ENCODE measurements around the gene KCNQ4.

Gene KCNQ4

DNA sequence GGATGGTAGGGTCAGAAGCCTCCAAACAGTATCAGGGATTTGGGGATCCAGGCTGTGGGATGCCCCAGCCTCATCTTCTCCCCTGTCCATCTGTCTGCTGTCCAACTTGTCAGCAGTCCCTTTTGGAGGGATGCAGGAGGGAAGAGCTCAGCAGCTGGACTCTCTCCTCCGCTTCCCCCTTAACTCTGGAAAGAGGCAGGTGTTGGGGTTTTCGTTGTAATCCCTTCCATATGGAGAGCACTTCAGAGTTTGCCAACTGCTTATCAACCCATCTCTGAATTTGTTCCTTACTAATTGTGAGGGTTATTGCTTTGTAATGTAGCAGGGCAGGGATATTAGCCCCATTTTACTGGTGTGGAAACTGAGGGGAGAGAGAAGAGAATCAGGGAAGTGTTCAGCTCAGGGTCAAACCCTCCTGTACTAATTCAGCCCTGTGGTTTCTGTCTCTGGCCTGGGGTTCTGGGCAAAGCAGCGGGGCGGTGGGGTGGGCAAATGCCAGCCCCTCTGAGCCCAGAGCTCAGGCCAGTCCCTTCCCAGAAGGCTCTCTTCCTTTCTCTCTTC lies 75.3 kb downstream of the KCNQ4 start:
- no peak for DNase-seq (ENCODE audit: low read depth)
- TF ChIP-seq, protein P1, sequence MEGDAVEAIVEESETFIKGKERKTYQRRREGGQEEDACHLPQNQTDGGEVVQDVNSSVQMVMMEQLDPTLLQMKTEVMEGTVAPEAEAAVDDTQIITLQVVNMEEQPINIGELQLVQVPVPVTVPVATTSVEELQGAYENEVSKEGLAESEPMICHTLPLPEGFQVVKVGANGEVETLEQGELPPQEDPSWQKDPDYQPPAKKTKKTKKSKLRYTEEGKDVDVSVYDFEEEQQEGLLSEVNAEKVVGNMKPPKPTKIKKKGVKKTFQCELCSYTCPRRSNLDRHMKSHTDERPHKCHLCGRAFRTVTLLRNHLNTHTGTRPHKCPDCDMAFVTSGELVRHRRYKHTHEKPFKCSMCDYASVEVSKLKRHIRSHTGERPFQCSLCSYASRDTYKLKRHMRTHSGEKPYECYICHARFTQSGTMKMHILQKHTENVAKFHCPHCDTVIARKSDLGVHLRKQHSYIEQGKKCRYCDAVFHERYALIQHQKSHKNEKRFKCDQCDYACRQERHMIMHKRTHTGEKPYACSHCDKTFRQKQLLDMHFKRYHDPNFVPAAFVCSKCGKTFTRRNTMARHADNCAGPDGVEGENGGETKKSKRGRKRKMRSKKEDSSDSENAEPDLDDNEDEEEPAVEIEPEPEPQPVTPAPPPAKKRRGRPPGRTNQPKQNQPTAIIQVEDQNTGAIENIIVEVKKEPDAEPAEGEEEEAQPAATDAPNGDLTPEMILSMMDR (IDR thresholded peaks at IDR 0.05; ENCODE audit: low read depth, low read length, missing control alignments): no peak
- no peak overlapping the region for H3K4me3 ChIP-seq (ENCODE audit: low read depth, low read length)

DNA sequence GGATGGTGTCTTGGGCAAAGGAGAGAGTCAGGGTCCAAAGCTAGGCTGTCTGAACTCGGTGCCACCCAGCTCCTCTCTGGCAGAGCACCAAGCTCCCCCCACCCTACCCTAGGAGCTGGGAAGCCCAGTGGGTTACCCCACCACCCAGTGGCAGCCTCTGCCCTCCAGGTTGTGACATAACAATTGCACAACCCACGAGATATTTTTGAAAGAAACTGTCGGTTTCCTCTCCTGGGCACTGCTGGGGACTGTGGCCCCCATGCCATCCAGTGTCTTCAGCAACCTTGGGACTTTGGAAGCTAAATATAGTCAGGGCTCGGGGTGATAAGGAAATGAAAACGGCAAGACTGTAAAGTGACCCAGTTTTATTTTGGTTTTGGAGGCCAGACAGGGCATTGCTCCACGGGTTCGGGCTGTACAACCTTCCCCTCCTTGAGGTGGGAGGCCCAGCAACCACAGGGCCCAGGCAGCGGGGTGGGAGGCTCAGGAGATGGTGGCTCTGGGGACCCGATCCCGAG lies 77.2 kb downstream of the KCNQ4 start:
- DNase-seq (ENCODE audit: low read depth): no peak
- TF ChIP-seq, protein P1 (IDR thresholded peaks at IDR 0.05; ENCODE audit: low read depth, low read length, missing control alignments): no peak
- H3K4me3 ChIP-seq (ENCODE audit: low read depth, low read length): no peak overlapping the region

DNA sequence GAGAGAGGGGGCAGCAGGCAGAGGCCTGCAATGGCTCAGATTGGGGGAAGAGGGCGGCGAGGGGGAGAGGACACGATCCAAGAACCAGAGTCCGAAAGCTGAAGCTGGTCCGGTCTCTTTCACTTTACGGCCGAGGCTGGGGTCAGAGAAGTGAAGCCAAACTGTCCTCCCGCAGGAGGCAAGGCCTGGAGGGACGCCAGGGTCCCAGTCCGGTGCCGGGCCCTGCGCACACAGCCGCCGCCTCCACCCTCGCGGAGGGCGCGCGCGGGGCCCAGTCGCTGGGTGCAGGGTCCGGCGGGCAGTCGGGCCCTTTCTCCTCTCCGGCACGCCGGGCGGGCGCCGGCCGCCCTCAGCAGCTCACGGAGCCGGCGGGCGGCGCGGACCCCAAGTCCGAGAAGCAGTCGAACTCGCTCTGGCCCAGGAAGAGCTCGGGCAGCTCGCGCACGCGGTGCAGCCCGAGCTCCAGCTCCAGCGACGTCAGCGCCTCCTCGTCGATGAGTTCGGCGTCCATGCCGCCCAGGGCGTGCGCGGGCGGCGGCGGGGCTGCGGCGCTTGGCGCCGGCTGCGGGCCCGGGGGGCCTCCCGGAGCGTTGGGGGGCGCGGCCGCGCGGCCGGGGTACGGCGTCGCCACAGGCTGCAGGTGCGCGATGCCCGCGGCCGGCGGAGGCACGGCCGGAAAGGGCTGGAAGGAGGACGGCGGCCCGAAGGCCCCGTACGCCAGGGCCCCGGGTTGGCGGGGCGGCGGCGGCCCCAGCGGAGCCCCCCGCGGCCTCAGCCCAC lies 77.8 kb downstream of the KCNQ4 start:
- H3K4me3 ChIP-seq (ENCODE audit: low read depth, low read length): peak overlapping the region; percentile 49
- no peak for DNase-seq (ENCODE audit: low read depth)
- TF ChIP-seq, protein P1 (IDR thresholded peaks at IDR 0.05; ENCODE audit: low read depth, low read length, missing control alignments): no peak

DNA sequence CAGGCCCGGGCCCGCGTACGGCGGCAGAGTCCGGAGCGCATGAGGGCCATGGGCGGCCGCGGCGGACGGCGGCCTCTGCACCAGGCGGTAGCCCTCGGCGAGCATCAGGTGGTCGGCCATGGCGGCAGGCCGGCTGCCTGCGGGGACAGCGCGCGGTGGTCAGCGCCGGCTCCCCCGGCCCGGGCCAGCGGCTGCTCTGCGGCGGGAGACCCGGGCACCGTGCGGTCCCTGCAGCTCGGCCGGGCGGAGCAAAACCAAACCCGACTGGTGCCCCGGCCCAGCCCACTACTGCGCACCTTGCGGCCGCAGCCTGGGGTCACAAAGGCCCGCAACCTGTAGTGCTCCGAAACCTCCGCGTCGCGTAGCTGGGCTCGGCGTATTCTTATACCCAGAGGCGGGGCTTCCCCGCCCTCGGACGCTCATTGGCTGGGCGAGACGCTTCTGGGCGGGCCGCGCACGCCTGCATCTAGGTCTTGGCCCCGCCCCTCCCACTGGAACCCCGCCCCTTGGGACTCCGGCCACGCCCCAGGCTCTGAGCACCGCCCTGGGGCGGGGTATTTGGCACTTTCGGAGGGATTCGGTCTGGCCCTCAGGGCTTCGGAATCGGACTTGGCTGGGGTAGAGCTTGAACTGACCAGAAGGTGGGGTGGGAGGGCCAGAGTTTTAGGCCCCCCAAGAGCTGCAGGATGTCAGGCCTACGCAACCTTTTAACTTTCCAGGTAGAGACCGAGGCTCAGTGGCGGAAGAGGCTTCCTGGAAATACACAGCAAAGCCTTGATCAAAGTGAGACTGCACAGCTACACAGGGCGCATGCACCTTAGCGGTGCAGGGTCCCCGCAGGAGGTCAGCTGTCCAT lies 78.6 kb downstream of the KCNQ4 start, which contains the start of gene CITED4:
CITED4 (minus strand) TSS at position 356 of the 856 bp plus-strand sequence; CDS start at position 120, 236 bp downstream.
- peak within 1 kb of the TSS; percentile 55 for H3K4me3 ChIP-seq (ENCODE audit: low read depth, low read length)
- TF ChIP-seq, protein P1 (IDR thresholded peaks at IDR 0.05; ENCODE audit: low read depth, low read length, missing control alignments): no peak

DNA sequence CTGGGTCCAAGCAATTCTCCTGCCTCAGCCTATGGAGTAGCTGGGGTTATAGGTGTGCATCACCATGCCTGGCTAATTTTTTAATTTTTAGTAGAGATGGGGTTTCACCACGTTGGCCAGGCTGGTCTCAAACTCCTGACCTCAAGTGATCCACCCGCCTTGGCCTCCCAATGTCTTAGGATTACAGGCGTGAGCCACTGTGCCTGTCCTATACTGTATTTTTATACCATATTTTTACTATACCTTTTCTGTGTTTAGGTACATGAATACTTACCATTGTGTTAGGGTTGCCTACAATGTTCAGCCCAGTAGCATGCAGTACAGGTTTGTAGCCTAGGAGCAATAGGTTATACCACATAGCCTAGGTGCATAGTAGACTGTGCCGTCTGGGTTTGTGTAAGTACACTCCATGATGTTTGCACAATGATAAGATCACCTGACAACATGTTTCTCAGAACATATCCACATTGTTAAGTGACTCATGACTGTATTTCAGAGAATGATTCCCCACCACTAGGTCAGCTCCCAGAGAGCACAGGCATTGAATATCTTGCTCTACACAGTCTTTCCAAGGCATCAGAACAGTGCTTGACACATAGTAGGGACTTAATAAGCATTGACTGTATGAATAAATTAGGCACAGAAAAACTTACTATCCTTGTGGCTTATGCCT lies 84.6 kb downstream of the KCNQ4 start:
- H3K4me3 ChIP-seq (ENCODE audit: low read depth, low read length): no peak overlapping the region
- no peak for DNase-seq (ENCODE audit: low read depth)
- TF ChIP-seq, protein P1 (IDR thresholded peaks at IDR 0.05; ENCODE audit: low read depth, low read length, missing control alignments): no peak

More for the DNA sequence above, 78.6 kb downstream of the KCNQ4 start, which contains the start of gene CITED4:
- no peak for DNase-seq (ENCODE audit: low read depth)

DNA sequence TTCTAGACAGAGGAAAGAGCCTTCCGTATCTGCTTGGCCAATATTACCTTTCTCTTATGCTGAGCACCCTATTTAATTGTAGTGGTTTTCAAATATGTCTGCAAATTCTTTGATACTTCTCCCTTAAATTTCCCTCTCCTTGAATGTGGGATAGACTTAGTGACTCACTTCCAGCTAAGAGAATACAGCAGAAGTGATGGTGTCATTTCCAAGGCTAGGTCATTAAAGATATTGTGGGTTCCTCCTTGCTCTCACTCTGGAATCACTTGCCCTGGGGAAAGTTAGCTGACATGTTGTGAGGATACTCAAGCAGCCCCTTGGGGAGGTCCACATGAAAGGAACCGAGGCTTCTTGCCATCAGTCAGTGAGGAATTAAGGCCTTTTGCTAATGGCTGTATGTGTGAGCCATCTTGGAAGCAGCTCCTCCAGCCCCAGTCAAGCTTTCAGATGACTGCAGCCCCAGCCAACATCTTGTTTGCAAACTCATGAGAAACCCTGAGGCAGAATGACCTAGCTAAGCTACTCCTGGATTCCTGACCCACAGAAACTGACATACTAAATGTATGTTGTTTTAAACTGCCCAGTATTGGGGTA lies 86.6 kb downstream of the KCNQ4 start:
- no peak for DNase-seq (ENCODE audit: low read depth)
- H3K4me3 ChIP-seq (ENCODE audit: low read depth, low read length): no peak overlapping the region

More for the DNA sequence above, 86.6 kb downstream of the KCNQ4 start:
- TF ChIP-seq, protein P1 (IDR thresholded peaks at IDR 0.05; ENCODE audit: low read depth, low read length, missing control alignments): no peak
